Esophagus muscularis mucosa (tissue), 3 donors: ENCODE measurements around the gene MAGEA9.

Source experiments
- CTCF ChIP-seq, 3 experiments: fragments of 200-600 bp in 2 of 3; fragments of 450-650 bp in 1 of 3; sonication (generic) in 2 of 3; IDR thresholded peaks; one replicate each; pipeline ENCODE4 v1.5.1; 2017 to 2019; ENCODE audit warnings: antibody characterized with exemption in 3 of 3, mild to moderate bottlenecking in 2 of 3, moderate library complexity in 1 of 3
- POLR2A ChIP-seq: fragments of 450-650 bp; IDR thresholded peaks from one replicate; pipeline ENCODE4 v1.6.1; 2017; ENCODE audit warnings: antibody characterized with exemption, moderate library complexity, mild to moderate bottlenecking, low read depth

GRCh38 chrX:149819371-149819770, 37.6 kb downstream of the MAGEA9 start:
- TF ChIP-seq CTCF (IDR thresholded peaks at IDR 0.05) (no peak), POLR2A (no peak)
